Stimulated activated CD8-positive, alpha-beta memory T cell treated with anti-CD3 and anti-CD28 coated beads, Interleukin-15, amount 100 ng/mL, for 4 hours (primary cell): Measurements from ENCODE around the gene DICER1.

Experiments
- DNase-seq, 2 donors: peaks; one replicate each; pipeline ENCODE4 v3.0.0-alpha.2; 2020; ENCODE audit warnings: low read depth in 2 of 2

DICER1 gene

GRCh38 chr14:95125221-95125620 is 32.1 kb downstream of the DICER1 start:
- DNase-seq, result no peak

- no peak for DNase-seq
Observed at GRCh38 chr14:95123891-95124579, 33.3 kb downstream of the DICER1 start.

- no peak for DNase-seq
Observed at GRCh38 chr14:95122621-95122945, 34.7 kb downstream of the DICER1 start.

DNA sequence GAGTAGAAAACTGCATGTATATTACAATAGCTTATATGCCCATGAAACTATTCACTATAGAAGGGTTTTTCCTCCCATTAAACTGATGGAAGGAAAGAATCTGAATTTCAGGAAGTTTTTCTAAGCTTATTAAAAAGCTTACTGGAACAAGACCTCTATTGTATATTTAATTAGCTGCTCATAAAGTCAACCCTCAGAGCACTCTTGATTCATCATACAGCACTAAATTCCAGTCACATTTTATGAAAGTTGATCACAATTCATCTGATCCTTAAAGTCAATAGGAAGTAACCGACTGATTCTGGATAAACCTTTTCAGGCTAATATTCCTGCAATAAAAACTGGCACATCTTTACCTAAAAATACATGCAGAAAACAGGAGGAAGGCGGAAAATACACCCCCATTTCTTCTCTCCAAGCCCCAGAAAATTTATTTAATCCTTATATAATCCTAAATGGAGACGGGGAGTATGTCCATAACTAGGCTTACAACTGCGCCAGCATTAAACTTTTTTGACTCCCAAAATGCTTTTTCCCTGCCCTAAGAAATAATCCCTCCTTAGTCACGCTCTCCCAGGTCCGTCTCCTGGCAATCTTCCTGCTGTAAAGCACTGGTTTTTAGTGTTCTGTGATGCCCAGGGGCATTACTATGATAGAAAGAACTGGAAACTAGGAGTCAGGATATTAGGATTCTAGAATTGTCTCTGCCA is 35.3 kb downstream of the DICER1 start:
- DNase-seq, result no peak

GRCh38 chr14:95119336-95119735 is 38.0 kb downstream of the DICER1 start:
- DNase-seq, result no peak

GRCh38 chr14:95117937-95118721 is 39.2 kb downstream of the DICER1 start:
- no peak for DNase-seq

- DNase-seq, result no peak
Observed at GRCh38 chr14:95113476-95113875, 43.9 kb downstream of the DICER1 start.

GRCh38 chr14:95111507-95112164 is 45.7 kb downstream of the DICER1 start:
- DNase-seq, result no peak

DNA sequence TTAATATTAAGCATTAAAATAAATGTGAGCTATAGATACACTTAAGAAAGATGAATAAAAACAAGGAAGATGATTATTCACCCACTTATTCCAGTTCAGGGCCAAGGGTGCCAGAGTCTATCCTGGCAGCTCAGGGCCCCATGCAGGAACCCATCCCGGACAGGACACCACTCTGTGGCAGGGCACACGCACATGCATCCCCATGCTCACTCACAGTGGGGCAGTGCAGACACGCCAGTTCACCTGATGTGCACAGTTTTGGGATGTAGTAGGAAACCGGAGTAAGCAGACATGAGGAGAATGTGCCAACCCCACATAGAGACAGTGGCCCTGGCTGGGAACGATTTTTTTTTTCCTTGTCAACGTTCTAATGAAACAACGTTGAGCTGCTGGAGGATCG is 47.2 kb downstream of the DICER1 start:
- no peak for DNase-seq

DNA sequence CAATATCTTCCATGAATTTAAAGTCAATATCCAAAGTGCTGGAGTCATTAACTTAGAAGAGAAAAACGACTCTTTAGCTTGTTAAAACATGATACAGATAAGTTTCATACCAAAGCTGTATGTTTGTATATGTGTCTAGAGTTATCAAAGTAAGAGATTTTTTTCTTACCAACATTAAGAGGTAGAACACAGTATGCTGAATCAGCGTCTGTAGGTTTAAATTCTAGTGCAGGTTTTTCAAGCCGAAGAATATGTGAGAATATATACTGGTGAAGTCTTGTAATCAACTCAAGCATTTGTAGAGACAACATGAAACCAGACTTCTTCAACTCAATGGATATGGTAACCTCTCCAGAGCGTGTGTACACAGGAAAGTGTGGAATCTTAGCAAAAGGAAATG is 49.6 kb downstream of the DICER1 start:
- DNase-seq, result no peak

GRCh38 chr14:95106971-95107370 is 50.4 kb downstream of the DICER1 start:
- no peak for DNase-seq

DNA sequence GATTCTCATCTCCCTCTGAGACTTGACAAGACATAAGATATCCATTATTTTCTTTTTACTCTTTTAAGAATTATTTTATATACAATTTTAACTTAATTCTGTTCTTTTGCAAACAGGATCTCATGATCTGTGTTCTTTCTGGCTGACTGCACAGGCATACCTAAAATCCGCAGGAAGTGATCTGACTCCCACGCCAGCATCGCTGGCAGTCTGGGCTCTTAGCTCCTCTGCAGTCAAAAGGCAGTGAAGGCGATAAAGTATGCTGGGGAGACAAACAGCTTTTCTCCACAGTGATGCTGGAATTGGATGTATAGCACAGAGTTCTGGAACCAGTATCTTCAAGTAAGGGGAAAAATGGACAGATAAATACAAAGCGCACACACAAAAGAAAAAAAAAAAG is 52.4 kb downstream of the DICER1 start:
- no peak for DNase-seq

GRCh38 chr14:95102680-95103044 is 54.7 kb downstream of the DICER1 start:
- DNase-seq, result no peak

GRCh38 chr14:95101736-95102679 is 55.3 kb downstream of the DICER1 start:
- no peak for DNase-seq

- DNase-seq, result no peak
Observed at GRCh38 chr14:95098984-95099599, 58.2 kb downstream of the DICER1 start.

DNA sequence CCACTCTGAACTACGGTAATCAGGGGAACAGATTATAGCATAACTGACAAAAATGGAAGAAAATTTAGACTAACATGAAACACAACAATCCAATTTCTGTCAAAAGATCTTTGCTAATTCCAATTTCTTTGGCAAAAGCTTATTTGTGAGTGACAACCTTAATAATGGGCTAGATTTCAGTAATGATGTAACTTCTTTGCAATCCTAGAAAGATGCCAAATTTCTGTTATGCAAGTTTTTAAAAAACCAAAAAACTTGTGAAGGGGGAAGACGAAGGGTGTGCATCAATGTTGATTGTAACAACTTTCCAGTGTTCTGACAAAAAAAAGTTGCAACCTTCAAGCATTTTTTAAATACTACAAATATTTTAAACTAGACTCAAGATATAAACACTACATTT is 59.9 kb downstream of the DICER1 start:
- DNase-seq, result no peak

DNA sequence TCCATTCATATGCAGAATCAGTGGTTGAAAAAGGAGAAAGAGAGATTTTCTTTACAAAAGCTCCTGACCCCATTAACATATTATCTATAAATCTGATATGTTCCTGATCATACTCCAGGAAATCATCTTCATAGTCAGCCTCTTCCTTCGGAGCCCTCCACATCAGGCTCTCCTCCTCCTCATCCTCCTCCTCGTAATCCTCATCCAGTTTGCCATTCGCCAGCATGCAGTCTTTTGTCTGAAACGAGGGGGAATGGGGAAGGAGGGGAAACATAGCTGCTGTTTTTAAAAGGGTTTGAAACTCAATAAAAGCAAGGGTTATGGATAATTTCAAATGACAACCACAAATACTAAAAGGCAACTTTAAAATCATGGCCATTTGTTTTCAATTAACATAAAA is 60.9 kb downstream of the DICER1 start:
- DNase-seq, result no peak

DNA sequence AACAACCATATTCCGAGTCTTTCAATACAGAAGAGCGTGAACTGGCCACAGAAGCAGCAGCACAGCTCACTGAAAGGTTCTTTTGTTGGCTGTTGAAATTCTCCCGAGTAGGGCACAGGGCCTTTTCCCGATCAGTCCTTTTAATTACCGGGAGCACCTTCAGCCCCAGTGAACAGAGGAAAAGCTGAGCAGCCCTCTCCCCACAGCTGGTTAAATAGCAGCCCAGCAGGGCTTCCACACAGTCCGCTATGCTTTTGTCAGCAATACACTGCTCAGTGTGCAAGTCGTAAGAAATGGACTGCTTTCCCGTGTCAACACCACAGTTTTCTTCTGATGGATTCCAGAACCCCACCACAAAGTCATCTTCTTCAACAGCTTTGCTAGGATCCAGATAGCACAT is 61.3 kb downstream of the DICER1 start:
- no peak for DNase-seq

- no peak for DNase-seq
Observed at GRCh38 chr14:95092723-95093122, 64.6 kb downstream of the DICER1 start.

- no peak for DNase-seq
Observed at GRCh38 chr14:95091581-95091980, 65.7 kb downstream of the DICER1 start.

DNA sequence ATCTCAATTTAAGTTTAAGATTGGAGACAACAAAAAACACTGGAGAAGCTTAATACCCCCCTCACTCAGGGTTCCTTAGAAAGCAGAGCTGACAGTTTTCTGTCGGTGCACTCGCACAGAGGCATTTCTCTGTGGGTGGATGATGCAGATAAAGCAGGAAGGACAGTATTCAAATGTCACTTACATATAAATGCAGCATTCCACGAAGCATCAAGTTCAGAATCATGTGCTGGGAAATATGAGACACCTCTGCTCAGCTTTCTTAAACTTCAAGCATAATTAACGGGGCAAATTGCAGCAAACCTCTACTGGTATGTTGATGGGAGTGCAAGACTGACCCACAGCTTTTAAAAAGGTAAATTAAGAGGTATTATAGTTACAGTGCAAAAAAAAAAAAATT is 68.7 kb downstream of the DICER1 start:
- DNase-seq, result no peak
